DMS114 treated with DMSO at 0.1 percent for 48 hours (cell line): ENCODE measurements around the gene DMPK.
"Not testable (repeated sequence)": the region's sequence is repeated elsewhere in the genome, so short reads cannot be mapped to it uniquely, and the experiment has no call there.

ENCODE experiments used
- DNase-seq: peaks from one replicate; lab custom pipeline; 2025; ENCODE audit not compliant: unreplicated experiment; lab: John Stamatoyannopoulos, UW

Gene DMPK

GRCh38 chr19:45815481-45816216 lies 33.4 kb upstream of the DMPK start:
- no peak for DNase-seq

GRCh38 chr19:45814851-45815480 lies 32.7 kb upstream of the DMPK start, which contains the start of gene RSPH6A:
RSPH6A (minus strand) TSS chr19:45815308; CDS start chr19:45815176, 132 bp downstream.
- no peak for DNase-seq

- DNase-seq = no peak
These were observed 32.0 kb upstream of the DMPK start for GRCh38 chr19:45814166-45814780.

DNA sequence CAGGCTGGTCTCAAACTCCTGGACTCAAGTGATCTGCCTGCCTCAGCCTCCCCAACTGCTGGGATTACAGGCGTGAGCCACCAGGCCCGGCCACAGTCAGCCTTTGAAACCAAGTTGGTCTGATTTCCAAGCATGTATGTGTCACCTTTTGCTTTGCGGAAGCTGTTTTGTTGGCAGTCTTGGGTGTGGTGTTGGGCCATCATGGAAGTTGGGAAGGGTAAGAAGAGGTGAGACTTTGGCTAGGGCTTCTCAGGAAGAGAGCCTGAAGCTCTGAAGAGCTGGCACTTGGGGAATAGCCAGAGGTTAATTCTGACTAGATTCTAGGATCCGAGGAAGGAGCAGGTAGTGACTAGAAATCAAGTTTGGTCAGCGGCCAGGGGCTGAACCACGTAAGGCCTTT lies 30.0 kb upstream of the DMPK start:
- DNase-seq = no peak

DNA sequence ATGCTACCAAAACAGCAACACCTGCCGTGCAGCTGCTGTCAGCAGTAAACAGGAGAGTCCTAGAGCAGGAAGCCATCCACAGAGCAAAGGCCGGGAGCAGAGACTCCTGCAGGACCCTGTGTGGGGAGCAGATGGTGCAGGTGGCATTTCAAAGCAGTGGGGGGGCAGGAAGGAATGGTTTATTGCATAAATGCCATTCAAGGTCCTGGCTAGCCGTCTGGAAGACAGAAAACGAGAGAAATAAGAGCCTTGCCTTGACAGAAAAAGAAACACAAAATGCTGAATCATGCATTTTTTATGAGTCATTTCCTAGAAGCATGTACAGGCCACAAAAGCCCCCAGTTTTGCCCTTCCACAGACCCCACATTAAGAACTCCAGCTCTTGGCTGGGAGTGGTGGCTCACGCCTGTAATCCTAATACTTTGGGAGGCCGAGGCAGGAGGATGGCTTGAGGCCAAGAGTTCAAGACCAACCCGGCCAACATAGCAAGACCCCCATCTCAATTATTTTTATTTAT lies 27.4 kb upstream of the DMPK start:
- DNase-seq = no peak

DNA sequence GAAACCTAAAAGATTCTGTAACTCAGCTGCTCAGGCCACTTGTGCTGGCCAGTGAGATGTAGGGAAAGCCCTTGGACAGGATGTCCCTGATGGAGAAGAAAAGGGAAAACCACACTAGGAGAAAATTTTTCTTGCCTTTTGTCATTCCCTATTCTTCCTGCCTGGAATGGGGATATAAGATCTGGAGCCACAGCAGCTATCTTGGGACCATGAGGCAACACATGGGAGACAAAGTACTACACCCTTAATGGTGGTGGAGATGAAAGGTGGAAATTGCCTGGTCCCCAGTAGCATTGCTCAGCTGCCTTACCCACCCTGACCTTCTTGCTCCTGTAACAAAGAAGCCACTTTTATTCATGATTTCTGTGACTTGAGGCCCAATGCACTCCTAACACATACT lies 23.4 kb upstream of the DMPK start:
- no peak for DNase-seq

GRCh38 chr19:45804959-45805230 lies 22.6 kb upstream of the DMPK start:
- DNase-seq = no peak

DNA sequence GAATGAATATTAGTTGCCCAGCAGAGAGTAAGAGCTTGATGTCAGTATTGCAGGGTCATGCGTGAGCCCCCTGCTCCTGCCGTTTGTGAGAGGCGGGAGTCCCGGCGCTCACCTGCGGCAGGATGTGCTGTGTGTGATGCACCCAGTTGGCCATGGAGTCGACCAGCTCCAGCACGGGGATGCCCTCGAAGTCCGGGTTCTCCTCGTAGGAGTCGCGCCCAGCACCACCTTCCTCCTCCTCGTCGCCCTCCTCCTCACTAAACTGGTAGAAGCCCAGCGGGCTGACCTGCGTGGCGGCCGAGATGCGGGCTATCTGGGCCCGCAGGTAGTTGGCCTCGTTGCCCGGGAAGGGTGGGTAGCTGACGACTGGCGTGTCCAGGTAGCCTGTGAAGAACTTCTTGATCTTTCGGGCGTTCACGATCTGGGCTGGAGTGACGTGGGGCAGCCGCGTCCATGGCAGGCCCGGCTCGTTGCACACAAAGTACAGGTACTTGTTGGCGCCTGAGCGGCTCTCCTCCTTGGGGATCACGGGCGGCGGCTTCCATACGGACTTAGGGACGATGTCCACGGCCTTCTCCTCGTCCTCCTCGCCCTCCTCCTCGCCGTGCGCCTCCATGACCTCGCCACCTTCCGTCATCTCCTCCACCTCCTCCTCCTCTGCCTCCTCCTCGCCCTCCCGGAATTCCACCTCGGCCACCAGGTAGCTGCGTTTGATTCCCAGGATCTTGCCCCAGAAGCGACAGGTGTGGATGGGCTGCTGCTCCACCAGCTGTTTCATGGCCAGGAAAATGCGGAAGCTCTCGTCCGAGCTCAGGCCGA lies 22.1 kb upstream of the DMPK start:
- DNase-seq = no peak

GRCh38 chr19:45801603-45802175 lies 19.4 kb upstream of the DMPK start:
- DNase-seq = no peak

- DNase-seq = no peak
These were observed 17.8 kb upstream of the DMPK start for GRCh38 chr19:45800070-45800553.

- DNase-seq = not testable (repeated sequence)
These were observed 17.3 kb upstream of the DMPK start for GRCh38 chr19:45799541-45799940.

GRCh38 chr19:45798995-45799517 lies 16.8 kb upstream of the DMPK start:
- peak; percentile 50 for DNase-seq

DNA sequence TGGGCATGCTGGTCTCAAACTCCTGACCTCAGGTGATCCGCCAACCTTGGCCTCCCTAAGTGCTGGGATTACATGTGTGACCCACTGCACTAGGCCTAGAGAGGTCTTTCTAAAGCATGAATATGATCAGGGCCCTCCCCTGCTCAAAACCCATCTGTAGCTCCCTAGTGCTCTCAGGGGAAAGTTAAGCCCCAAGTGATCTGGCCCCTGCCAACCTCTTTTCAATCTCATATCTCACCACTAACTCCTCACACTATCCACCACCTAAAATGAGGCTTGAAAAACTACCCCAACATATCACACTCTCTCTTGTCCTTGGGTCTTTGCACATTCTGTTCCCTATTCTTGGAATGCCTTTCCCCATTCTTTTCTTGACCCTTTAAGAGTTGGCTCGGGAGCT lies 12.3 kb upstream of the DMPK start:
- DNase-seq = no peak

- DNase-seq = no peak
These were observed 11.6 kb upstream of the DMPK start for GRCh38 chr19:45793876-45794275.

DNA sequence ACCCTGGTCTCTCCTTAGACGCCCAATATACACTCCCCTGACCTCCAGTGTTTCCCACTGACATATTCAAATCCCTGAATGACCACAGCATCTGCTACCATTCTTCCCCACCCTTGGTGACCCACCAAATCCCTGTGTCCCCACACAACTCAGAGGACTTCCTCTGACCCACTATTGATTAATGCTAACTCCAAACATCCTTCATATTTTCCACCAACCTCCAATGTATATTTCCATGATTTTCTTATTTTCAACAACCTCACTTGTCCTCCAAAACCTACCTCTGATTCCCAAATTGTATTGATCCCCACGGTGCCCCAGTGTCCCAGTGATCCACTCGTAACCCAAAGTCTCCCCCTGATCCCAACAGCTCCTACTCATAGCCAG lies 10.9 kb upstream of the DMPK start:
- DNase-seq = no peak

DNA sequence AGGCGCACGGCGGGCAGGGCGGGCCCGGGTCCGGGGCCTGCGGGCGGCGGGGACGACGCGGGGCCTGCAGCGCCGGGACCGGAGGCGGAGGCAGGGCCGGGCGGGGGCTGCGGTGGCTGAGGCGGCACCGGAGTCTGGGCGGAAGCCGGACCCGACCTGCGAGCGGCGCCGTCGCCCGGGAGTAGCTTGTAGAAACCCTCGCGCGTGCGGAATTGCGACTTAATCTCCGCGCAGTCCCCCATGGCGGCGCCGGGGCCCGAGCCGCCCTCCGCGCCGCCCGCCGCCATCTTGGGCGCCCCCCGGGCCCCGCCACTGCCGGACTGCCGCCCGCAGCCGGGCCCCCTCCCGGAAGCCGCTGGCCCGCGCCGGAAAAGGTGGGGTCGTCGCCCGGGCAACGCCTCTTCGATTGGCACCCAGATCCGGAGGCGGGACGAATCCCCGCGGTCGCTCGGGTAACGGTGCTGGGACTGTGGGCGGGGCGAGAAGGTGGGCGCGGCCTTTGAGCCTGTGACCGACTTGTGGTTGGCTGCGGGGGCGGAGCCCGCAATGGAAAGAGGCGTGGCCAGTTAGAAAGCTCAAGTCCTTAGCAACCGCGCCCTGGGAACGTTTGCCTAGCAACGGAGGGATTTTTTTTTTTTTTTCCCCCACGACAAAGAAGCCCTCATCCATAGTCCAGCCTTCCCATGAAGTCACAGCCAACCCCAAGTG lies 10.3 kb upstream of the DMPK start, which contains the start of gene DMWD:
DMWD (minus strand) TSS at position 376 of the 708 bp plus-strand sequence; CDS start at position 287, 89 bp downstream.
- peak; percentile 87 for DNase-seq

GRCh38 chr19:45791744-45792469 lies 9.6 kb upstream of the DMPK start:
- DNase-seq = no peak

- DNase-seq = no peak
These were observed 8.7 kb upstream of the DMPK start for GRCh38 chr19:45790942-45791341.

DNA sequence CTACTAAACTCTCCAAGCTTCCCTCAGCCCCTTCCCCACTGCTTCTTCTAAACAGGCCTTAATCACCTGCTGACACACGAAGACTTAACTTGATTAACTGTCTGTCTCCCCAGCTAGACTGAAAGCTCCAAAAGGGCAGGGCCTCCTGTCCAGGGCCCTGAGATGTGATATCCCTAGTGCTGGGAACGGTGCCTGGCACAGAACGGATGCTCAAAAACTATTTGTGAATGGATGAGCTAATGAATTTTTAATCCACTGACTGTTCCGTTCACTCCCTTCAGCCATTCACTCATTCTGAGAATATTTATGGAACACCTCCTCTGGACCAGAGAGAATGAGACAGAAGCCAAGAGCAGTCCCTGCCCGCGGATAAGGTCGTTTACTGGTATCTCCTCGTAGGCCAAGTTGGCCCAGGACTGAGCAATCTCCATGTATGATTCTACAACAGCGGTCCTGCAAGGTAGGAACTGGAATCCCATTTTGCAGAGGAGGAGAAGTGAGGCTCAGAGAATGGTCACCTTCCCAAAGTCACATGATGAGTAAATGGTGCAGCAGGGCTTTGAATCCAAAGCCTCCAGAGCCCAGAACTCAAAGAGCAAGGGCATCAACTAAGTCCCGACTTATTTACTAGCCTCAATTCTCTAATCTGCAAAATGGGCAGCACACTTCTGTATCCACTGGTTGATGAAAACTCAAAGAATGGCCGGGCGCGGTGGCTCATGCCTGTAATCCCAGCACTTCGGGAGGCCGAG lies 6.9 kb upstream of the DMPK start:
- DNase-seq = no peak
